GM23248 (cell line): Measurements from ENCODE around the gene IGSF21.

Experiments used
- EZH2 ChIP-seq: fragments of 200-600 bp; sonication (generic); IDR thresholded peaks from 2 replicates; pipeline ENCODE4 v1.6.1; 2018; ENCODE audit warnings: antibody characterized with exemption, mild to moderate bottlenecking; ENCODE audit not compliant: insufficient read depth, poor library complexity, severe bottlenecking
- EZH2phosphoT487 ChIP-seq: fragments of 200-600 bp; sonication (generic); IDR thresholded peaks from 2 replicates; pipeline ENCODE4 v1.6.1; 2018; ENCODE audit warnings: antibody characterized with exemption, moderate library complexity, mild to moderate bottlenecking, low read depth; ENCODE audit not compliant: insufficient read depth

DNA sequence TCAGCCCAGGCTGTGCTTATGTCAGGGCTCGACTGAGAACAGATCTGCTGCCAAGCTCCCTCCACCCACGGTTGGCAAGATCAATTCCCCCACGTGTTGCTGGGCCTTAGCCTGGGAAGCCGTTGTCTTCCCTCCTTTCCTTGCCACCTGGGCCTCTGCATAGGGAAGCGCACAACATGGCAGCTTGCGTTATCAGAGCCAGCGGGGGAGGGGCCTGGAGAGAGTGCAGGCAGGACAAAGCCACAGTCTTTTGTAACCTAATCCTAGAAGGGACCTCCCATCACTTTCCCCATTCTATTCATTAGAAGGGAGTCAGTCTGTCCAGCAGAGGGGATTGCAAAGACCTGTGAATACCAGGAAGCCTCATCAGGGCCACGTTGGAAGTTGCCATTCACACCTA, 17.0 kb upstream of the IGSF21 start:
- TF ChIP-seq EZH2phosphoT487 = no peak
- TF ChIP-seq EZH2 = no peak
